Germinal center (tissue), 1 donor: ENCODE measurements around the gene TSPAN9.
A peak's percentile ranks its signal among the peaks of the same experiment; 100 is the strongest.

Experiments
- DNase-seq: peaks from one replicate; pipeline ENCODE4 v3.0.0; 2012; ENCODE audit warnings: mixed read lengths, low spot score

TSPAN9 gene

GRCh38 chr12:3125674-3126073 is 48.5 kb downstream of the TSPAN9 start:
- no peak for DNase-seq

- DNase-seq, result no peak
These were observed 50.7 kb downstream of the TSPAN9 start for GRCh38 chr12:3127832-3128231.

GRCh38 chr12:3128498-3129293 is 51.5 kb downstream of the TSPAN9 start:
- DNase-seq, result no peak

GRCh38 chr12:3129301-3130056 is 52.3 kb downstream of the TSPAN9 start:
- DNase-seq, result no peak

GRCh38 chr12:3130057-3130830 is 53.1 kb downstream of the TSPAN9 start:
- no peak for DNase-seq

- DNase-seq, result no peak
These were observed 54.0 kb downstream of the TSPAN9 start for GRCh38 chr12:3131129-3131528.

- DNase-seq, result no peak
These were observed 55.6 kb downstream of the TSPAN9 start for GRCh38 chr12:3132636-3133404.

GRCh38 chr12:3133405-3133783 is 56.2 kb downstream of the TSPAN9 start:
- DNase-seq, result no peak

GRCh38 chr12:3134126-3134525 is 56.9 kb downstream of the TSPAN9 start:
- DNase-seq, result no peak

GRCh38 chr12:3134526-3135135 is 57.5 kb downstream of the TSPAN9 start:
- DNase-seq, result no peak

- peak; percentile 79 for DNase-seq
These were observed 58.6 kb downstream of the TSPAN9 start for GRCh38 chr12:3135522-3136461.

GRCh38 chr12:3136641-3137267 is 59.6 kb downstream of the TSPAN9 start:
- DNase-seq, result no peak

- no peak for DNase-seq
These were observed 60.1 kb downstream of the TSPAN9 start for GRCh38 chr12:3137268-3137781.

- DNase-seq, result no peak
These were observed 60.8 kb downstream of the TSPAN9 start for GRCh38 chr12:3137814-3138445.

- DNase-seq, result no peak
These were observed 61.8 kb downstream of the TSPAN9 start for GRCh38 chr12:3138941-3139511.

GRCh38 chr12:3139760-3140159 is 62.6 kb downstream of the TSPAN9 start:
- DNase-seq, result no peak

- DNase-seq, result no peak
These were observed 63.1 kb downstream of the TSPAN9 start for GRCh38 chr12:3140284-3140683.
